Measurements from ENCODE around the gene PIEZO1. TPM values are rescaled to one million over a fixed set of nuclear protein-coding genes. Genes with fewer than 3 reads are reported as not detected.

The PIEZO1 gene
- total RNA-seq, 1 experiment from 2014 or later, result 88.5 TPM

GRCh38 chr16:88809676-88810165 lies 24.7 kb upstream of the PIEZO1 start:
- H3K9me3 ChIP-seq, result no peaks in the 10 kb centered on the region
- peaks cover 44% of the 10 kb centered on the region for H3K36me3 ChIP-seq
- peak overlapping the region; percentile 75 for H3K4me3 ChIP-seq
- DNase-seq, result no peak
- H3K27me3 ChIP-seq, result no peaks in the 10 kb centered on the region

GRCh38 chr16:88809068-88809675 lies 24.2 kb upstream of the PIEZO1 start:
- H3K36me3 ChIP-seq, result peaks cover 50% of the 10 kb centered on the region
- no peaks in the 10 kb centered on the region for H3K9me3 ChIP-seq
- H3K27me3 ChIP-seq, result no peaks in the 10 kb centered on the region
- DNase-seq, result no peak
- H3K4me3 ChIP-seq, result no peak overlapping the region

- Histone ChIP-seq H3K9me3 (no peaks in the 10 kb centered on the region), H3K4me3 (no peak overlapping the region), H3K36me3 (peaks cover 50% of the 10 kb centered on the region), H3K27me3 (no peaks in the 10 kb centered on the region)
- DNase-seq, result no peak
Observed at GRCh38 chr16:88807626-88808453, 22.8 kb upstream of the PIEZO1 start.

- peaks cover 50% of the 10 kb centered on the region for H3K36me3 ChIP-seq
- H3K27me3 ChIP-seq, result no peaks in the 10 kb centered on the region
- H3K4me3 ChIP-seq, result no peak overlapping the region
- DNase-seq, result no peak
- H3K9me3 ChIP-seq, result no peaks in the 10 kb centered on the region
Observed at GRCh38 chr16:88807142-88807625, 22.2 kb upstream of the PIEZO1 start.

- DNase-seq, result no peak
- Histone ChIP-seq H3K4me3 (no peak overlapping the region), H3K36me3 (peaks cover 50% of the 10 kb centered on the region), H3K9me3 (no peaks in the 10 kb centered on the region), H3K27me3 (no peaks in the 10 kb centered on the region)
Observed at GRCh38 chr16:88806491-88807111, 21.6 kb upstream of the PIEZO1 start.

- Histone ChIP-seq H3K27me3 (no peaks in the 10 kb centered on the region), H3K4me3 (no peak overlapping the region), H3K36me3 (peaks cover 47% of the 10 kb centered on the region), H3K9me3 (no peaks in the 10 kb centered on the region)
- DNase-seq, result no peak
Observed at GRCh38 chr16:88805887-88806393, 20.9 kb upstream of the PIEZO1 start.

GRCh38 chr16:88805340-88805715 lies 20.3 kb upstream of the PIEZO1 start:
- H3K36me3 ChIP-seq, result peaks cover 41% of the 10 kb centered on the region
- no peaks in the 10 kb centered on the region for H3K27me3 ChIP-seq
- no peaks in the 10 kb centered on the region for H3K9me3 ChIP-seq
- DNase-seq, result no peak
- H3K4me3 ChIP-seq, result peak overlapping the region; percentile 73

- Histone ChIP-seq H3K4me3 (peak overlapping the region; percentile 73), H3K36me3 (peaks cover 36% of the 10 kb centered on the region), H3K9me3 (no peaks in the 10 kb centered on the region), H3K27me3 (no peaks in the 10 kb centered on the region)
- no peak for DNase-seq
Observed at GRCh38 chr16:88804552-88805339, 19.7 kb upstream of the PIEZO1 start.

- Histone ChIP-seq H3K9me3 (no peaks in the 10 kb centered on the region), H3K36me3 (peaks cover 32% of the 10 kb centered on the region), H3K27me3 (no peaks in the 10 kb centered on the region), H3K4me3 (peak overlapping the region; percentile 73)
- DNase-seq, result no peak
Observed at GRCh38 chr16:88804173-88804551, 19.1 kb upstream of the PIEZO1 start.

- Histone ChIP-seq H3K27me3 (no peaks in the 10 kb centered on the region), H3K36me3 (peaks cover 31% of the 10 kb centered on the region), H3K9me3 (no peaks in the 10 kb centered on the region), H3K4me3 (peak within 1 kb of the TSS; percentile 73)
- DNase-seq, result peak; percentile 70
Observed at GRCh38 chr16:88803264-88803987, 18.4 kb upstream of the PIEZO1 start, which contains the start of gene CDT1. TSS of gene CDT1 (plus strand) at chr16:88803789. CDS start at chr16:88803832, 43 bp downstream.

GRCh38 chr16:88800277-88800592 lies 15.2 kb upstream of the PIEZO1 start:
- Histone ChIP-seq H3K9me3 (no peaks in the 10 kb centered on the region), H3K27me3 (no peaks in the 10 kb centered on the region), H3K4me3 (no peak overlapping the region), H3K36me3 (peaks cover 9% of the 10 kb centered on the region)
- no peak for DNase-seq

- Histone ChIP-seq H3K9me3 (no peaks in the 10 kb centered on the region), H3K27me3 (no peaks in the 10 kb centered on the region), H3K4me3 (no peak overlapping the region), H3K36me3 (peaks cover 6% of the 10 kb centered on the region)
- no peak for DNase-seq
Observed at GRCh38 chr16:88799569-88800276, 14.7 kb upstream of the PIEZO1 start.

- DNase-seq, result no peak
- no peak overlapping the region for H3K4me3 ChIP-seq
- no peaks in the 10 kb centered on the region for H3K9me3 ChIP-seq
- H3K27me3 ChIP-seq, result no peaks in the 10 kb centered on the region
- no peaks in the 10 kb centered on the region for H3K36me3 ChIP-seq
Observed at GRCh38 chr16:88798772-88799455, 13.9 kb upstream of the PIEZO1 start.

- no peak overlapping the region for H3K4me3 ChIP-seq
Observed at GRCh38 chr16:88798073-88798472, 13.1 kb upstream of the PIEZO1 start.

GRCh38 chr16:88796278-88796677 lies 11.3 kb upstream of the PIEZO1 start:
- DNase-seq, result no peak
- H3K36me3 ChIP-seq, result no peaks in the 10 kb centered on the region

More at GRCh38 chr16:88798073-88798472, 13.1 kb upstream of the PIEZO1 start:
- no peaks in the 10 kb centered on the region for H3K9me3 ChIP-seq
- no peak for DNase-seq
- no peaks in the 10 kb centered on the region for H3K36me3 ChIP-seq
- H3K27me3 ChIP-seq, result no peaks in the 10 kb centered on the region

More at GRCh38 chr16:88796278-88796677, 11.3 kb upstream of the PIEZO1 start:
- Histone ChIP-seq H3K27me3 (no peaks in the 10 kb centered on the region), H3K9me3 (no peaks in the 10 kb centered on the region), H3K4me3 (no peak overlapping the region)

Measured in MG63 (cell line).